TTC549 (cell line): ENCODE measurements around the gene COTL1.

Source experiments
- FAIRE-seq: peaks from 2 replicates; lab custom pipeline; 2012; peaks lifted over from hg19 to GRCh38; lab: Jason Lieb, UNC

COTL1 gene

DNA sequence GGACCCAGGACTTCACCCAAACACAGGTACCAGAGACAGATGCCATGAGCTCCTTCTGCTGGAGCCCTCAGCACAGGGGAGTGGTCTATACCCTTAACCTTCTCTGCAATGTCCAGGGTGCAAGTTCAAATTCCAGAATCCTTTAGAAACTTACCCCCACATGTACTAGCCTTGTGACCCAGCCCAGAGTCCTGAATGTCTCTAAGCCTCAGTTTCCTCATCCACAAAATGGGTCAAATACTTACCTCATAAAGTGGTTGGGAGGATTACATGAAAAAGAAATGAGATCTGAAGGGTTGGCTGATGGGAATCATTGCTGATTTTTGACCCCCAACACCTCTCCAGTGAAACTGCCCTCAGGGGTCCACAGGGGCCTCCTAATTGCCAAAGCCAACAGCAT is 21.7 kb downstream of the COTL1 start:
- no peak for FAIRE-seq

GRCh38 chr16:84595052-84595481 is 22.8 kb downstream of the COTL1 start:
- FAIRE-seq: no peak

DNA sequence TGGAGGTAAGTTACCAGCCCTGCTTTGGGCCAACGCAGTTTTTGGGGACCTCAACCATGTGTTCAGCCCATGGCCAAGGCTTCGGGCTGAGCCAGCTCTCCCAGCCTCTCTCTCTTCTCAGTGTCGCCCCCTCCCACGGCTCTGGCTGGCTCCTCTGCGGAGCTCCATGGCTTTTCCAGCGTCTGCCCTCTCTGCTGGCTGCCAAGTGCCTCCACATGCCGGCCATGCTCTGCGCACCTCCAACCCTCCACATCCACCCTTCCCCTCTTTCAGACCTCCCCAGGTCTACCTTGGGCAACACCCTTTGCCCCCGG is 23.2 kb downstream of the COTL1 start:
- FAIRE-seq: no peak

DNA sequence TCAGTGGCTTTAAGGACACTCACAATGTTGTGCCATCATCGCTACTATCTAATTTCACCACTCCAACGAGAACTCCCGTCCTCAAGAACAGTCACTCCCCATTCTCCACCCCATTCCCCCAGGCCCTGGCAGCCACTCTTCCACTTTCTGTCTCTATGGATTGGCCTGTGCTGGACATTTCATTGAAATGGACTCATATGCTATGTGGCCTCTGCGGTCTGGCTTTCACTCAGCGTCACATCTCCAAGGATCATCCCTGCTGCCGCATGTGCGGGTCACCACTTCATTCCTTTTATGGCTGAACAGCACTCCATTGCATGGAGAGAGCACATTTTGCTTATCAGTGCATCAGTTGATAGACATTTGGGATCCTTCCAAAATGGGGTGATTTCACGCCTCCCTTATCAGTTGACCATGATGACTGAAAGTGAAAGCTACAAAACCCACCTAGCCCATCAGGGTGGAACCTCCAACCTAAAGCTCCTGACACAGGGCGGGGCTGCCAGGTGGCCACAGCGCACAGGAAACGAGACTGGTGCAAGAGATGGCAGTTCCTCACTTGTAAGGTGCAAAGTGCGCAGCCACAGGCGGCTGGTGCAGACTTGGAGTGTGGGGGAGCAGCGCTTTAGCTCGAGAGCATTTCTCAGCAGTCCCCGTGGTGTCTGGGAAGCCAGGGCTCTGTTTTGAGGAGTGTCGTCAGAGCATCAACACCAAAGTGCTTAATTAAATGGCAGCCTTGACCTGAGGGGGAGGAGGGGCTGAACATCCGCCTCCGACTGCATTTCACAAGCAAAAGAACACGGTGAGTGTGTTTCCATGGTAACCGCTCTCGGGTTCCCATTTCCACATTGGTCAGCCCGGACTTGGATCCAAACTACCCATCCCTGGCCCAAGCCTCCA is 23.8 kb downstream of the COTL1 start:
- FAIRE-seq: no peak

DNA sequence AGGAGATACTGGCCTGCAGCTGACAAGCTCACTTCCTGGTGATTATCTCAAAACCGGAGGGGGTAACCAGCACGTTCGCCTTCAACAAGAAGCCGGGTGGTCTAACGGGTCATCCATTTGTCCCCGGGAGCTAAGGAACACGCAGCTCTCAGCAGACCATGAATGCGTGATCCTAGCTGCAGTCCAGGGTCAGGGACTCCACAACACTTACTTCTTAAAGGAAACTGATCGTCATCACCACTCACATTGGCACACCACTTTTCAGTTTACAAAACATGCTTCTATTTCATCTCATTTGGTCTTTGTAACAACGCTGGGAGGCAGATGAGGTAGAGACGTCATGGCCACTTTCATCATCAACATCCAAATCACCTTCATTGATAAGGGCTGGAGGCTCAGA is 25.2 kb downstream of the COTL1 start:
- no peak for FAIRE-seq

DNA sequence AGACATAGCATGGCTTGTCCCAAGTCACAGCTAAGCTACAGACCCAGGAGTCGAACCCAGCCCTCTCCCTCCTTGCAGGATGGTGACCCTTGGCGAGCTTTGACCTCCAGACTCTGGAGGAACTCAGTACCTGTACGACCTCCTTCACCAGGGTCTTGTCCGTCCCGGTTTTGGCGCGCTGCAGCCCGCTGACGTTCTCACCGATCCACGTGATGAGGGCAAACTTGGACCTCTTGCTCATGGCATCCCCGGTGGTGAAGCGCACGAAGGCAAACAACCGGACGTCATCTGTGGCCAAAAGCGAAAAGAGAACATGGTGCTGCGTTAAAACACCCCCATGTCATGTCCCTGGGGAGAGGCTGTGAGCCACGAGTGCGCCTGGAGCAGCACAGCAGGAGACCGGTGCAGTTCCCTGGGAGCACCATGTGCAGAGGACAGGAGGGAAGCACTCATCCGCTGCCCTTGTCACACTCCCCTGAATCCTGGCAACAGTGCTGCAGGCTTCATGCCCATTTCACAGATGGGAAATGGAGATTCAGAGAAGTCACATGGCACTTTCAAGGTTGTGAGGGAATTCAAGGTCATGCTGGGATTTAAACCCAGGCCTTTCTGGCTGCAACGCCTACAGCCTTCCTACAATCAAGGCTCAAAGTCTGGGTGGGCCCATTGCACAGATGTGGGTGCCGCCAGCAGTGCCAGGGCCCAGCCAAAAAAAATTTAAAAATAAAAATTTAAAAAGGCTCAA is 27.7 kb downstream of the COTL1 start:
- FAIRE-seq: no peak

- FAIRE-seq: no peak
Measured at GRCh38 chr16:84588991-84589390, 28.9 kb downstream of the COTL1 start.

DNA sequence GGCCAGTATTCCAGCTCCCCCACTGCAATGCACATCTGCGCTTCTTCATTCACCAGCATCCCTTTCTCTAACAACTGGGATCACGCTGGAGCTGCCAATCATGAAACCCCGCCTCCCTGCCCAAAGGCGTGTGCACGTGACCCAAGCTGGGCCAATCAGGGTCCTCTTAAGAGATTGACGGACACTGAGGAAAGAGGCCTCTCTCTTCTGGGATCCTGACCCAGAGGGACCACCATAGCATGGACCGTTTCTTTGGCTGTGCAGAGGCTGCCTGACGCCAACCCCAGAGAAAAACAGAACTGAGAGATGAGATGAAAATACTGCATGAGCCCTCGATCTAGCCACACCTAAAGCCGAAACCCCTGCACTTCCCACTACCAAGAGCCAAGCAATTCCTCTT is 32.0 kb downstream of the COTL1 start:
- FAIRE-seq: no peak

DNA sequence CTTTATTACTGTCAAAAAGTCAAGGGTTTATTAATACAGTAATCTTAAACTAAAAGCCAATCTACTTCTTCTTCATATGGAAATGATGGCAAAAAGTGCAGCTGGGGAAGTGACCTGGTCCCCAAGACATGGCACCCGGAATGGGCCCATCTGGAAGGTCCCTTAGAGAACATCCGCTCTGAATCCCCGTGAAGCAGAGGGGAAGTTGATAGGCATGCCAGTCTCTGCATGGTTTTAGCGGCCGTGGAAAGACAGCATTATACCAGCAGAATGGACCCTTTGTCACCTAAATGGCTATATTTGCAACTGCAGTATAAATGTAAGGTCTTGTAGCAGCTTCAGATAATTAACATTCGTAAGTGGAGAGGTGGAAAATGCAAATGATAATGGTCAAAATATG is 32.4 kb downstream of the COTL1 start:
- FAIRE-seq: no peak

DNA sequence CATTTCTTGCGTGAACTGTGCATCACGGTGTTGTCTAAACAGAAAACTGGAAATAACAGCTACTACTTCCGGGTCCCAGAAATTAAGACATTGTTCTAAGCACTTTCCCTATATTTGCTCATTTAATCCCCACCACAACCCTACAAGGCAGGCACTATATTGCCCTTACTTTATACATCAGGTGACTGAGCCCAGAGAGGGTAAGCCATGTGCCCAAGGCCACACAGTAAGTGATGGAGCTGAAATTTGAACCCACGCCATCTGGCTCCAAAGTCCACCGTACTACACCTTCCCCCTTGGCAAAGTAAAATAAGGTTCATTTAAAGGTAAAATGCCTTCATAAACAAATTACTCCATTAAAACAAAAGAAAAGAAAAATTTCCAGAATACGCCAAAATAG is 33.2 kb downstream of the COTL1 start:
- FAIRE-seq: no peak

DNA sequence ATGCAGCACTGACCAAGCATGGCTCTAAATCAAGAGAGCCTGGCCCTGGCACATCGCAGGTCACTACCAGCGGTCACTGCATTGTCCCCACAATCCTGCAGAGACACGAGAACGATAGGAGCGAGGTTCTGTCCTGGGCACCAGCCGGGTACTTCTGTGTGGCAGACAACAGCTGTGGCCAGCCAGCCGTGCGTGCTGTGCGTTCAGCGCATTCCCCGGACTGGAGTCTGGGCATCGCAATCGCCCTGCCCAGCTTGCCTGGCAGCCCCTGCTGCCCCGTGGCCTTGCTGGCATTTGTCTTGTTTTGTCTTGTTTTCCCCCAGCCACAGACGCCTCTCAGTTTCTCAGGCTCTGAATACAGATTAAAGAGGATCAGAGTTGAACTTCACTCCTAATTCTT is 33.9 kb downstream of the COTL1 start:
- FAIRE-seq: no peak

- FAIRE-seq: no peak
Measured at GRCh38 chr16:84582958-84583516, 34.8 kb downstream of the COTL1 start.

GRCh38 chr16:84581158-84581557 is 36.7 kb downstream of the COTL1 start:
- no peak for FAIRE-seq

DNA sequence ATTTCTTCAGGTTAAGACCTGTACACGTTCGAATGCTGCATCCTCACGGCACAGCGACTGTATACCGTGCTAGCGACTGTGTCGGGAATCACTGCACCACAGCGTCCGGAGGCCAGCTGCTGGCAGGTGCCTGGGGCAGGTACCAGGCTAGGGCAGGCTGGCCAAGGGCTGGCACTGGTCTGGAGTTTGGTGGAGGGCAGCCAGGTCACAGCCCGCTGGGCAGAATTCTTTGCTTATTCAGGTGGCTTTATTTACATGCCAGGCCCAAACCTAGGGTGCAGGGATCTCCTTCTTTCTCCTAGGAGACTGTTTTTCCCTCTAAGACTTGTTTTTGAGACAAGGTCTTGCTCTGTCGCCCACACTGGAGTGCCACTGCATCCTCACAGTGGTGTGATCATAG is 37.9 kb downstream of the COTL1 start:
- no peak for FAIRE-seq

- FAIRE-seq: no peak
Measured at GRCh38 chr16:84578538-84579126, 39.2 kb downstream of the COTL1 start.

DNA sequence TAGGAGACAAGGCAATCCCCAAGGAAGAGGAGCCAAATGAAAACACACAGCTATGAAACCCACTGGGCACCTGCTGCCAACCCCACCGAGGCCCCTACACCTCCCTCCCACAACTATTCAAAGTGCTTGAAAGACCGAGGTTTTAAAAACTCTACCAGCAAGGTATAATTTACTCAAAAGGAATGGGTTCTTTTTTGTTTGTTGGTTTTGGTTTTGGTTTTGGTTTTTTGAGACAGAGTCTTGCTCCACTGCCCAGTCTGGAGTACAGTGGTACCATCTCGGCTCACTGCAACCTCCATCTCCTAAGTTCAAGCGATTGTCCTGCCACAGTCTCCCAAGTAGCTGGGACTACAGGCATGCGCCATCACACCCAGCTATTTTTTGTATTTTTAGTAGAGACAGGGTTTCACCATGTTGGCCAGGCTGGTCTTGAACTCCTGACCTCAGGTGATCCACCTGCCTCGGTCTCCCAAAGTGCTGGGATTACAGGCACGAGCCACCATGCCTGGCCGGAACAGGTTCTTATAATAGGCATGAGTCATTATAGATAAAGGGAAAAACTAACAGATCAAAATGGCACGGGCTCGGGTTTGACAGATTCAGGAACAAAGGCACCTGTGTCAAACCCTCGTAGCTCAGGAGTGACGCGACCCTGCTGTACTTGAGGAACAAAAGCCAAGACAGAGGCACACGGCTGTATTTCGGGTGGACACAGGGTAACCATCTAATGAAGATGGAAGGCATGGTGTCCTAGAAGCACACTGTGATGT is 40.7 kb downstream of the COTL1 start:
- no peak for FAIRE-seq

DNA sequence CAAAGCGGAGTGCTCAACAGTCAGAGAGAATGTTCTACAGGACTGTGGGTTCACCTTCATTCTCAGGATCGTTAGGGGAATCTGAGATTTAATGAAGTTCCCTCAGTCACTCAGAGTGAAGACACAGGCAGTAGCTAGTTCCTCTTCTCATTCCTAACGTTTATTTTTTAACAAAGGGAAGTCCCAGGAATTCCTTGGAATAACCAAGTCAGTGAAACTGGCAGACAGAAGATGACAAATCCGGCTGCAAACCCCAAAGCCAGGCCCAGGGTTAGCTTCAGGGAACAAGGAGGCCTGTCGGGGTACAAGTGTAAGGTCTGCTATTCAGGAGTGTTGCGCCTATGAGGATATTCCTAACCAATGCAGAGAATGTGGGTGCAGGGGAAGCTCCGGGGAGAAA is 42.0 kb downstream of the COTL1 start:
- no peak for FAIRE-seq

- no peak for FAIRE-seq
Measured at GRCh38 chr16:84574191-84574590, 43.7 kb downstream of the COTL1 start.

DNA sequence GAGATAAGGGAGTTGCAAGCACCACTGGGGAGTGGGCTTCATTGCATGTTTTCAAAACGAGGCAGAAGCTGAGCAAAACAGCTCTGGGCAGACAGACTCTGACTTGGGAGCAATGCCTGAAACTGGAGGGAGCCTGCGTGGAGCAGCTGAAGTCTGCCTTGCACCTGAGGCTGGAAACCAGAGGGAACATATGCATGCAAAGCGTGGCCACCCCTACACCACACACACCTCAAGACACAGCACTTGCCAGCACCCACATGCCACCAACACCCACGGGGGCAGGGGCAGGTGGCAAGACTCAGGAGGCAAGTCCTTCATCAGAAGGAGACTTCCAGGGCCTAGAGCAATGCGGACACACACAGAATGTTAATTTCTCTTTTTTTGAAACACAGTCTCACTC is 45.8 kb downstream of the COTL1 start:
- no peak for FAIRE-seq

DNA sequence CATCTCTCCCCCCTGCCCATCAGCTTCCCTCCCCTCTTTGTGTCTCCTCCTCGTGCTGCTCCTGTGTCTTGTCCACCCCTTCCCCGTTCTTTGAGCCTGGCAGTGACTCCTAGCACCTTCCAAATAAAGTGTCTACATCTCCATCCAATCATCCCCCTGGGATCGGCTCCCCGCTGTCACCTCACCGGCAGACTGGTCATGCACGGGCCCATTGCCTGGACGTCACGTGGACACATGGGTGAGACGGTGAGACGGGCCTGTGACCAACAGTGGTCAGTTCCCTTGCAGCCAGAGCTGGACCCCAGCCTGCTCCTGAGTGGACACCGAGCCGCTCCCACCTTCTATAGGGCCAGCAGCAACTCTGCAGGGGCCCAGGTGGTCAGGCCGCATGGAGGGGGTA is 46.4 kb downstream of the COTL1 start:
- no peak for FAIRE-seq

DNA sequence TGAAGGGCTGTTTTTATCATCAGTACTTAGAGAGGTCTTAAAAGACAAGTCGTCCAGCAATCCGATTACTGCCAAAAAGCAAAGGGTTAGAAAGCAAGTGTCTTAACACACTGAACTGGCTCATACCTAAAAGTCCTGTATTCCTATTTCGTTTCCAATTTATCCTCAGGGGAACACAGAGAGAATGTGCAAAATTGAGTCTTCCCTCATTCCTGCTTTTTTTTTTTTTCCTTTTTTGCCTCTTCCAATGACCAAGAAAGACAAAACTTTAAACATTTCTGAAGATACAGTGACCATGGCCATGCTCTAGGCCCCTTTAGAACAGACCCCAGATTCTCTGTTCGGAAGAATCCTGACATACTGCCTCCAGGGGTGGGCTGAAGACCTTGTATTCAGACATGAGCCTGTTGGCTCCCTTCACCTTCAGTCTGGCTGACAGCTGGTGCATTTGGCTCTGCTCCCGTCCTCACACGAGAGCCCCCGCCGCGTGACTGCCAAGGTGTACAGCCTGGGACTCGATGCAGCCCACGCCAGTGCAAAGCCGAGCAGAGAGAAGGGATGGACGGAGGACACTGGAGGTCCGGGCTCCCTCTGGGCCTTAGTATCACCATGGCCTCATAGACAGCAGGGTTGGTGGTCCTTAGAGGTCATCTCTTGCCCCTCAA is 47.0 kb downstream of the COTL1 start:
- FAIRE-seq: no peak
